T-helper 2 cell (primary cell): Measurements from ENCODE around the gene PLA2R1.

Source experiments
- DNase-seq, 5 experiments: peaks; one replicate each; pipeline versions ENCODE4 v3.0.0 to v3.0.0-alpha.2; 2012 to 2022

PLA2R1 gene

GRCh38 chr2:159925975-159926374 is 136.4 kb downstream of the PLA2R1 start:
- DNase-seq, result peak in 1 of 5 experiments; percentile 12

DNA sequence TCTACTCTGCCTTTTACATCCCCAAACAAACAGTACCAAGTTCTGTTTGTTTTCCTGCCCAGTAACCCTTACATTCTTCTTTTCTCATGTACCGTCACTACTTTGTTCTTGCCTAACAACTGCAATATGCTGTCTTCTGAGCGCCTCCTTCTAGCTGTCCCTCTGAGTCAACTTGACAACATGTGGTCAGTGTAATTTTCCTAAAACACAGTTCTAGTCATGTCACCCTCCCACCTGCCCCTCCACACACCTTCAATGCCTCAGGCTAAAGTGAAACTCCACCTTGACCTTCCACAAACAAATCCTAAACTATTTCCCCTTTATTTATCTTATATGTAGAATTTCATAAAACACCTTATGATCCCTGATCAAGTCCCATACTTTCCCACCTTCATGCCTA is 139.9 kb downstream of the PLA2R1 start:
- DNase-seq, result no peak

GRCh38 chr2:159921752-159922404 is 140.5 kb downstream of the PLA2R1 start:
- peak; percentile 38 to 82 (median 55) for DNase-seq

DNA sequence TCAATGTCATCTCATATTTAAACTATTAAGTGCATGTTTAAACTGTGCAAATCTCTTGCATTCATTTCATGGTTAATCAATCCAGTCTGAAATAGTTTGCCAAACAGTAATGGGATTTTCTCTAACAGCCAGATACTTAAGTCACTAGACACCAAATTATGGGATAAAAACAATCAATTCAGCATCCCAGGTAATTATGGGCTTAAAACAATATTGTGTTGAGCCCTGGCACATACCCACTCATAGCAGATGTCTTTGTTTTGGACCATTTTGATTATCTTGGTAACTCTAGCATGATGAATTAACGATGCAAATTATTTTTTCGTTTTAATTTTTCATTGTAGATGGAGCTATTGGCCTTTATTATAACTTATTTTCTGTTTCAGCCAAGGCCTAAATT is 145.9 kb downstream of the PLA2R1 start:
- no peak for DNase-seq

DNA sequence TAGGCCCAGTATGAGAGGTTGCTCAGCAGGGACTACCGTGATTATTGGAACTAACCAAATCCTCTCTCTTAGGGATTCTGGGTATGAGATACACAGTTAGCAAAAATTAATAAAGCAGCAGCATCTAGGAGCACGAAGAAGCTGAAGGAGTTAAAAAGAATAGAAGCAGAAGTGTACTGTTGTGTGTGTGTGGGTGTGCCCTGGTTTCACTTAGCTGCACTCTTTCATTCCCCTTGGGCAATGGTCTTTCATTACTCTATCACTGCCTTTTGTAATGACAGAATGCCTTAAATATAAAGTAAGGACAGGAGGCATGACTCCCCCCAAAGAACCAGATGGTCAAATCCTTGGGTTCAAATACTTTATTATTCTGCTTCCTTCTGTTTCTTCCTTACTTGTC is 148.5 kb downstream of the PLA2R1 start:
- no peak for DNase-seq

- no peak for DNase-seq
Observed at GRCh38 chr2:159912580-159912979, 149.8 kb downstream of the PLA2R1 start.

DNA sequence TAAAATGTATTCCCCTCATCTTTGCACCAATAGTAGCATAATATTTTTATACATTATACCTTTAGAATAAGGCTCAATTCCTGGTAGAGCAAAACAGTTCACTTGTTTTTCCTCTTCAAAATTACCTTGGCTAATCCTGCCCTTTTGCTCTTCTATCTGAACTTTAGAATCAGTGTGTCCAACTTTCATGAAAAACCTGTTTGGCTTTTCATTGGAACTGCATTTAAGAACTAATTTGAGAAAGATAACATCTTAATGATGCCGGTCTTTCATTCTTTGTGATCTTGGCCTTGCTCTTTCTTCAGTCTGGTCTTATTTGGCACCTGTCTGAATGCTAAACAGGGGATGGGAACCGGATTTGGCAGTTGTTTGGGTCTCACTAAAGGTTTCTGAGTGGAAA is 151.5 kb downstream of the PLA2R1 start:
- no peak for DNase-seq

DNA sequence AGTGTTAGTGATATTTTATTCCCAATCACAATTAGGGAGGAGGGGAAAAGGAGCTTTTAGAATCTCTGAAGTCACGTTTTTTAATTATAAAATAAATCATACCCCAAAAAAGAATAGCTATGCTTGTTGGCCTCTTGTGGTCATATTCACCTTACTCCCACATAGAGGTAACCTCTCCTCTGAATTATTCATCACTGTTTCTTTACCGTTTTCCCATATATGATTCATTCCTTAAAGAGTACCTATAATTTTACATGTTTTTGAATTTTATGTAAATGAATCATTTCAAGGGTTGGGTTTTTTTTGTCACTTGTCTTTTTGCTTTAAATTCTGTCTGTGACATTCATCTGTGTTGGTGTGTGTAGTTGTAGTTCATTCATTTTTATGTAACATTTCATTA is 153.8 kb downstream of the PLA2R1 start:
- DNase-seq, result no peak

DNA sequence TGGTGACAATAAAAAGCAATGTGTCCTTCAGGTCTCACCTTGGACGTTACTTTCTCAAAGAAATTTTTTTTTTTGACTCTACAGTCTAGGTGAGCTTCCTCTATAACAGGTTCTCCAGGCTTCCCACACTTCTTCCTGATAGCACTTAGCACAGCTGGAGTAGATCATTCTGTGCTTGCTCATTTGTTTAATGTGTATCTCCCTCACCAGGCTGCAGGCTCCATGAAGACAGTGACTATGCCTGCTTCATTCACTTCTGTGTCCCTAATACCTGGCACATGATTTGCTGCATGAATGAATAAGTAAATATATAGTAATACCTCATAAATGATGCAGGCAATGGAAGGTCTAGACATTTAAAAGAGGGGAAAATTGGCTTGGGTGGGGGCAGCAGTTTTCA is 154.5 kb downstream of the PLA2R1 start:
- DNase-seq, result no peak

DNA sequence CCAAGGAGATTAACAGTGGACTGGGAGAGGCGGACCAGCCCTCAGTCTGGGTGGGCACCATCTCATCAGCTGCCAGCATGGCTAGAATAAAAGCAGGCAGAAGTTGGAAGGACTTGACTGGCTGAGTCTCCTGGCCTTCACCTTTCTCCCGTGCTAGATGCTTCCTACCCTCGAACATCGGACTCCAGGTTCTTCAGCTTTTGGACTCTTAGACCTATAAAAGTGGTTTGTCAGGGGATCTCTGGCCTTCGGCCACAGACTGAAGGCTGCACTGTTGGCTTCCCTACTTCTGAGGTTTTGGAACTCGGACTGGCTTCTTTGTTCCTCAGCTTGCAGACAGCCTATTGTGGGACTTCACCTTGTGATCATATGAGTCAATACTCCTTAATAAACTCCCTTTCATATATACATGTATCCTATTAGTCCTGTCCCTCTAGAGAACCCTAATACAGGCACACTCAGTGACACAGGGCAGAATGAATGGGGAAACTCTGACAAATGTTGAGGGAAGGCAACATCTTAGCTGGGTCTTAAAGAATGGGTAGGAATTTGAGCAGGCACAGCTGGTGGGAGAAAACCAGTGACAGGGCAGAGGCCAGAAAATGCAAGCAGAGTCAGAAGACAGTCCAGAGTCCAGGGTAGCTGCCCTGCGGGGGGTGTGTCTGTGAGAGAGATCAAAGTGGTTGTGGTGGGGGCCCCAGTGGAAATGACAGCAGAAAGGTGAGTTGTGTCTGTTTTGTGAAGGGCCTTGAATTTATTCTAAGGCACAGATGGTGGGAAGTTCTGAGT is 156.3 kb downstream of the PLA2R1 start:
- DNase-seq, result no peak

DNA sequence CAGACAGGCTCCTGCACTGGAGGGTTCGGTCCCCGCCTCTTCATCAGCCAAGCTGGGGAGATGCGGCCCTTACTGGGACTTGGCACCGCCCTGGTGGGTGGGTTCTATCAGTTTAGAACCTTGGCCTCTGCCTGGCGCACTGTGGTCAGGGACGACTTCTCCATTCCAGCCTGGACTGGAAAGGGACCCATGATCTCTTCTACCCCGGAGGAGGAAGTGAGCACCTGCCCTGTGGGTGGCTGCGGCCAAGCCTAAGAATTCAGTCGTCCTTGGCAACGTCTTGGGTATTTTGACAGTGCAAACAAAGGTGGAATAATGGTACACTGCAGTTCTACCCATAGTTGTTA is 157.5 kb downstream of the PLA2R1 start:
- DNase-seq, result no peak

- DNase-seq, result peak; percentile 70 to 91 (median 77)
Observed at GRCh38 chr2:159904127-159904958, 158.1 kb downstream of the PLA2R1 start, which contains the start of gene LY75. LY75 (minus strand) TSS chr2:159904756.

DNA sequence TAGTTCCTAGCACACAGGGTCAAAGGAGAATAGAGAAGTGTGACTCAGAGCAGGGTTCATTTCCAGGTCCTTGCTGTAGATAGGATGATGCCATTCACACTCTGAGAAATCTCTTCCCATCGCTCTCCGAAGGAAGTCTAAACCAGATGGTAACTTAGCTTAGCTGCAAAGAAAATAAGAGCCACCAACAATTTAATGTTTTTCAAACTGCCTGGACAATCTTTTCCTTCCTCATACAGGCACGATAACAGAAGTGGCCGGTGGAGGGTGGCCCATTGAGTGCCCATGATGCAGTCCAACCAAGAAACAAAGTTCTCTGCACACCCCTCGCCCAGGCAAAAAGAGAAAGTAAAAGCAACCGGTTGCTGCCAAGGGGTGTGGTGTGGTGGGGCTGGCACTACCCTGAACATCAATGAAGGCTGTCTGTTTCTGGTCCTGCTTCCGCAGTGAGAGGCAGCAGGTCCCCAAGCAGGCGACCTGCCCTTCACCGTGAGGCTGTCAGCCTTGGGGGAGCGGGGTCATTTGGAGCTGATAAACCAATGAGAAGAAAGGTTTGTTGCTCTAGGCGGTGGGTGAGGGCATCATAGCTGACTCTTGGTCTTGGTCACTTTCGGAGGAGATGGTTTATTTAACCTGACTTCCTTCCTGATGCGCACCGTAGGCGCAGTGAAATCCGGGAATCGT is 158.8 kb downstream of the PLA2R1 start:
- DNase-seq, result peak; percentile 22 to 91 (median 53)

DNA sequence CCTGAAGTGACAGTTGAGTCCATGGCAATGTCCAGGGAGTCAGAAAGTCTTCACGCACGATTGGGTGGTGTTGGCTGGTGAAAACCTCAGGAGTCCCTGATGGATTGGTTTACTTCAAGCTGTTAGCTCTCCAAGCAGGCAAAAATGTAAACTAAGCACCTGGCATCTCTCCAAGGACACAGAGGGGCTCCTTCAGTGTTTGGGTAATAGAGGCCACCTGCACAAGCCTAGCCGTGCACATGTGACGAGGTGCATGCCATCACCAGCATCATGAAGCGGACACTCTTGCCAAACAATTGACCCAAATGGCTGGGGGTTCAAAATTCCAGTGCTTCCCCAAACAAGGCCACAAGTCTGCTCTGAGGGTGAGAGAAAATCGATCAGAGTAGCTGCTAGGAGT is 159.7 kb downstream of the PLA2R1 start:
- no peak for DNase-seq

- DNase-seq, result no peak
Observed at GRCh38 chr2:159900343-159900742, 162.1 kb downstream of the PLA2R1 start.

DNA sequence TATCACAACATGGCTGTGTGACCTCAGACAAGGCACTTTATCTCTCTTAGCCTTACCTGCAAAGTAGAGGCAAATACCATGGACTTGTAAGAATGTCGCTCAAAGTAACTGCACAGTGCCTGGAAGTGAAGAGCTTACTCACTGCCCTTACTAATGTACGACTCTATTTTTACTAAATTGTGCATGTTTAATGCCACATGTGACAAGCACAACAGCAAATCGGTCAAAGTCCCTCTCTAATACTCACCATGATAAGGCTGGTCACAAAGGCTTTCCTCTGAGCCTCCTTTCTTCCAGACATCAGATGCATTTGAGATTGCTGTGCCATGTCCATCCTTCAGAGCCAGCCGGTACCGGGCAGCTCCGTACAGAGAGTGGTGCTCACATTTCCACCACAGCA is 164.0 kb downstream of the PLA2R1 start:
- DNase-seq, result no peak

DNA sequence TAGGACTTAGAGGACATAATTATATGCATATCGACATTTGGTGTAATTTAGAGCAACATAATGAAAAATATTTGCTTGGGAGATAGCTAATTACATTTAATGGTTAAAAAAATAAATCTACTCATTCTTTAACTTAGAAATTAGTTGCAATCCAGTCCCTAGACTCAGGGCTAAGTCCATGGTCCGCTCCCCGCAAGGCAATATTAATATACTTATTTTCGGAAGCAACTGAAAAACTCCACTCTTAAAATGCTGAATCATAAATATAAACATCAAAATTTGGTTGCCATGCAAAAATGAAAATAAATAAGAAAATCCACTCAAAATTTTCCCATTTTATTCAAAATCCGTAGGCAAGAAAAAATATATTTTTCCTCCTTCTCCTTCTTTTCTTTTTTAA is 164.7 kb downstream of the PLA2R1 start:
- no peak for DNase-seq

- no peak for DNase-seq
Observed at GRCh38 chr2:159897081-159897480, 165.3 kb downstream of the PLA2R1 start.

GRCh38 chr2:159895258-159896065 is 167.0 kb downstream of the PLA2R1 start:
- DNase-seq, result peak in 1 of 5 experiments; percentile 58

DNA sequence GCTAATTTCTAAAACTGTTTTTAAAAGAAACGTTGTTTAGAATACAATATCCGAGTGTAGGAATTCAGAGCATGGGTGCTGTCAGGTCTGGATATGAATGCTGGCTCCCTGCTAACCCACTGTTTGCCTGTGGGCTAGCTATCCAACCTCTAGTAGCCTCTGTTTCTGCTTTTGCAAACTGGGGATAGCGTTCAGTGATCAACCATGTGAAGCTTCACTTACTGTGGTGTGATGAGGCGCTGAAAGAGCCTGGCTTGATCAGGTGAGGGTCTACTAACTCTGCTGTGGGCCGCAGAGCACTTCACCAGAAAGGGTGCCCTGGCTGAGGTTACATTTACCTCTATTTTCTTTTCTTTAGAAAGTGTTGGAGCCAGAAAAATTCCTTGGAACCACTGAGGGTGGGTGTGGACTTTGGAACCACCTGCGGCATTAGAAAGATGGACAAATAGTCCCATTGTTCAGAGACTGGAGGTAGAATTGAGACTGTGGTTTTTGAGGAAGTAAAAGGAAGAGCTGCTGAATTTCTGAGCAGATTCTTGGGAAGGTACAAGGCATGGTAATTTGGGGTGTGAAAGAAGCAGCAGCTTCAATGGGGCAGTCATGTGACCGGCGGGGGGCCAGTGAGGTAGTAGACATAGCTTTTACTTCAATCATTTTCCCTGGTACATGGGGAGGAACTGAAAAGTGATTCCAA is 168.1 kb downstream of the PLA2R1 start:
- no peak for DNase-seq
